Amygdala (tissue), 56 donors: ENCODE measurements around the gene RSPH3.

Experiments used
- DNase-seq, 56 donors: peaks; one replicate each; lab custom pipeline; 2025; lab: John Stamatoyannopoulos, UW

Gene RSPH3

DNA sequence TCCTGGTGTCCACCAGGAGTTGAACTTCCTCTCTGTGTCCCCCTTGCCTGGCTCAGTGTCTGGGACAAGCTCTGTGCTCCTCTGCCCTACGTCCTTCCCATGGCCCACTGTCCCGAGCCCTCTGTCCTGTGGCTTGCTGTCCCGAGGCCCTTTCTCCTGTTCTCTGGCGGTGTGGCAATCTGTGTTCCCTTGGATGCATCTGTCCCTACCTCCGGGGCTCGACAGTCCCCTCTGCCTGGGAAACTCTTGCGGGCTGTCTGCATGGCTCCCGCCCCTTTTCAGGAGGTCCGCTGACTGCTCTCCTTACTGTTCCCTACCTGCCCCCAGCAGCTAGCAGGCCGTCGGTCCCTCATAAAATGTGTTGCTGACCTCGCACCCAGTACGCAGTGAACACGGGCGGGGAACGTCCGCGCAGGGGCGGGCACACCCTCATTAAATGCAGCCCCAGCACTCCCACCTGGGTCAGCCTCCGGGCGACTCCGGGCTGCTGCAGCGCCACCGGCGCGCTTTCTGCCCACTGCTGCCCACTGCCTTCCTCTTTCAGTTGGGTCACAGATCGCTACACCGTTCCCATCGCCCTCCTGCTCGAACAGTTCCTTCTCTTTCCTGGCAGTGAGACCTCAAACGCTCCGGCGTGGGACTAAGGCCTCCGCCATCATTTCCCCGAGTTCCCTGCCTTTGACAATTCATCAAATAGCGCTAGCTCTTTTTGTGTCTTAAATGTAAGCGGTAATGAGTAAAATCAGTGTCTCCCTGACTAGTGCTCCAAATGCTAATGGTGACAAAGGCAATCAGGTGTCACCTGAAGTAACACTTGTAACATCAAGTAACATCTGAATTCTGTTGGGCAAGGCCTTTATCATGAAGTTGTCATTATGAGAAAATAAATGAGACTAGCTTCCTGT lies 60.5 kb downstream of the RSPH3 start:
- DNase-seq, result no peak

DNA sequence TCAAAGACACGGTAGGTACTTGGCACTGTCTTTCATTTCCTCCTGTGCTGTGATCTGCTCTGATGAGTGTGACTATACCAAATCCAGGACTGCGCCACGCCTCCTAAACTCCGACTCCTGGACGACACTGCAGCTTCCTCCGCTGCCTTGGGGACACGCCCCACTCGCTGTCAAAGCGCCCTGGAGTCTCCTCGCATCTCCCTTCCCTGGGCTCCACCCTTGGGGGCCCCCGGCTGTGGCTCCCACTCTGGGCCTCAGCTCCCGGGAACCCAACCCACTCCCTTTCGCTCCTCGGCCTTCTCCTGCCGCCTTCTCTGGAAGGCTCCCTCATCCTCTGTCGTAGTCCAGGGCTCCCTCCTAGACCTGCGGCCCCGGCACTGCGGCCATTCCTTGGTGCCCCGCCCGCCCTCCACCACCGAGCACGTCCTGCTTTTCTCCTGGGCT lies 61.2 kb downstream of the RSPH3 start:
- DNase-seq, result no peak

DNA sequence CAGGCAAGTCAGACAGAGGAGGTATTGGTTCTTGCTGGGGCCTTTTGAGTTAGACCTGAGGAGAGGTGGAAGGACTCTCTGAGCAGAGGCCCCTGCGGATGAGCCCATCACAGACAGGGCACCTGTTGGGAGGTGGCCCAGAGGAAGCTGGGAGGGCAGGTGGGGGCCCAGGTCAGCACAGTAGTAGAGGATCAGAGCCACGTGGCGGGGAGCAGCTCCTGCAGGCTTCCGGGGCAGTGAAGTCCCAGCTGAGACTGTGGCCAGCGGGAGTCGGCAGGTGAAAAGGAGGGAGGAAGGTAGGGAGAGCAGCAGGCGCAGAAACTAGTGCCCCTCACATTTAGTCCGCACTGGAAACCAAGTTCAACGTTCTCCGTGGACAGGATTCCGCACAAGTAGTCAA lies 61.8 kb downstream of the RSPH3 start:
- DNase-seq, result no peak

DNA sequence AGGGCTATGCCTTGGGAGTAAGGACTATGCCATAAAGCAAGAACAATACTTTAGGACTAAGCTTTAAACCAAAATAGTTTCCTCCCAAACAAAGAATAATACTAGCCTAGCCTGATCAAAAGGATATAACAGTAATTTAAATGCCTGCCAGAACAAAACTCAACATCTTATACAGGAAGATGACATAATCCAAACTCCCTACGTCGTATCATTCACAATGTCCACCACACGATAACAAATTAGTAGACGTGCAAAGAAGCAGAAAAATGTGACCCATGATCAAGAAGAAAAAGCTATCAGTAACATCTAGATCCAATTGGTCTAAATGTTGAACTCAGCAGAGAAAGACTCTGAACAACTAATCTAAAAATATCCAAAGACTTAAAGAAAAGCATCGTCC lies 65.8 kb downstream of the RSPH3 start:
- DNase-seq, result no peak

DNA sequence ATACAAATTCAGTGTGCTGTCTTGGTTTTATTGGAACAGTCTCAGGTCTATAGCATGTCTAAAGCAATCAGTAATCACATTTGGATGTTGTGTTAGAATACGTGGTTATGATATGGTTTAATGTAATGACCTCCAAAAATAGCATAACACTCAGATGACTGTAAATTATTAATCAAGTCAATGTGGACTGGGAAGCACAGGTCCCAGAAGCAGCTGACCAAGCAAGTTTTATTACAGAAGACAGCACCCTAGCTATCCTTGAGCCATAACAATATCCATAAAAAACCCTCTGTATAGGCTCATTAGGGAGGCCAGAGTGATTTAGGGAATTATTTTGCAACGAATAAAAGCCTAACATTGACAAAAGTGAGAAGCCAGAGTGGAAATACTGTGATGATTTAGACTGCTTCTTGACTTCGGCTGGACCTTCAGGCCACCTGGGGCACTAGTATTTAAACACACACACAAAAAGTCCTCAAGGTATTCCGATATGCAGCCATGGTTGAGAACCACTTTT lies 66.9 kb downstream of the RSPH3 start:
- DNase-seq, result no peak

DNA sequence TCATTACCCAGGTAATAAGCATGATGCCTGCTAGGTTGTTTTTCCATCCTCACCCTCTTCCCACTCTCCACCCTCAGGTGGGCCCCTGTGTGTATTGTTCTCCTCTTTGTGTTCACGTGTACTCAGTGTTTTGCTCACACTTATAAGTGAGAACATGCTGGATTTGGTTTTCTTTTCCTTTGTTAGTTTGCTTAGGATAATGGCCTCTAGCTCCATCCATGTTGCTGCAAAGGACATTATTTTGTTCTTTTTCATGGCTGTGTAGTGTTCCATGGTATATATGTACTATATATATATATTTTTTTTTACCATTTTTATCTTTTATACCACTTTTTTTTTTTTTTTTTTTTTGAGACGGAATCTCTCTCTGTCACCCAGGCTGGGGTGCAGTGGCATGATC lies 71.9 kb downstream of the RSPH3 start:
- no peak for DNase-seq

DNA sequence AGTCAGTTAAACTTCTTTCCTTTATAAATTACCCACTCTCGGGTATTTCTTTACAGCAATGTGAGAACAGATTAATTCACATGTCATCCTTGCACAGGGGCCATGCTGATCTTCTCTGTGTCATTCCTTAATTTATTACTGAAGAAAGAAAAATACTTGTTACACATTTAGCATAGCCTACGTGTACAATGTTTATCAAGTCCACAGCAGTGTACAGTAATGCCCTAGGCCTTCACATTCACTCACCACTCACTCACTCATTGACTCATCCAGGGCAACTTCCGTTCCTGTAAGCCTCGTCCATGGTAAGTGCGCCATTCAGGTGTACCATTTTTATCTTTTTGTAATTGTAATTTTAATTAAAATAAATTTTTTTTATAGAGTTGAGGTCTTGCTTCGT lies 73.6 kb downstream of the RSPH3 start:
- DNase-seq, result no peak

DNA sequence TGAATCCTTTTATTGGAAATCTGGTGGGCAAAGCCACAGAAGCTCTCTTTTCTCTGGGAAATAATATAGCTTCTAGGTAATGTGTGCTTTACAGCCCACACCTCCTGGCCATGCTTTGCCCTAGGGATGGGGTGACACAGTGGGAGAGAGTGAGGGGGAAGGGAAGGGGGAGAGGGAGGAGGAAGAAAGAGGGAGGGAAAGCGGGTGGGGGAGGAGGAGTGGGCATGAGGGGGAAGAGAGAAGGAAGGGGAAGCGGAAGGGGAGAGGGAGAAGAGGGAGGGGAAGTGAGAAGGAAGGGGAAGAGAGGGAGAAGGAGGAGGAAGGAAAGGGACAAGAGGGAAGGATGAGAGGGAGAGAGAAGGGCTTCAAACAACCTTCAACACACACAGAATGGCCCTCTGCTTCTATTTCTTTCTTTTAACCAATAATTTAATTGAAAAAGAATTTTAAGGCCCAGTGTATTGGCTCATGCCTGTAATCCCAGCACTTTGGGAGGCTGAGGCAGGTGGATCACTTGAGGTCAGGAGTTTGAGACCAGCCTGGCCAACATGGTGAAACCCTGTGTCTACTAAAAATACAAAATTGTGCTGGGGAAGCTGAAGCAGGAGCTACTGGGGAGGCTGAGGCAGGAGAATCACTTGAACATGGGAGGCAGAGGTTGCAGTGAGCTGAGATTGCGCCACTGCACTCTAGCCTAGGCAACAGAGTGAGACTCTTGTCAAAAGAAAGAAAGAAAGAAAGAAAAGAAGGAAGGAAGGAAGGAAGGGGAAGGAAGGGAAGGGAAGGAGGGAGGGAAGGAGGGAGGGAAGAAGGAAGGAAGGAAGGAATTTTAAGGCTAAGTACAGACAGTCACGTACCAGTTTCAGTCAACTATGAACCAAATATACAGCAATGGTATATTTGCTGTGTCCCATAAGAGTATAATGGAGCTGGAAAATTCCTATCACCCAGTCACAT lies 75.2 kb downstream of the RSPH3 start:
- DNase-seq, result no peak

DNA sequence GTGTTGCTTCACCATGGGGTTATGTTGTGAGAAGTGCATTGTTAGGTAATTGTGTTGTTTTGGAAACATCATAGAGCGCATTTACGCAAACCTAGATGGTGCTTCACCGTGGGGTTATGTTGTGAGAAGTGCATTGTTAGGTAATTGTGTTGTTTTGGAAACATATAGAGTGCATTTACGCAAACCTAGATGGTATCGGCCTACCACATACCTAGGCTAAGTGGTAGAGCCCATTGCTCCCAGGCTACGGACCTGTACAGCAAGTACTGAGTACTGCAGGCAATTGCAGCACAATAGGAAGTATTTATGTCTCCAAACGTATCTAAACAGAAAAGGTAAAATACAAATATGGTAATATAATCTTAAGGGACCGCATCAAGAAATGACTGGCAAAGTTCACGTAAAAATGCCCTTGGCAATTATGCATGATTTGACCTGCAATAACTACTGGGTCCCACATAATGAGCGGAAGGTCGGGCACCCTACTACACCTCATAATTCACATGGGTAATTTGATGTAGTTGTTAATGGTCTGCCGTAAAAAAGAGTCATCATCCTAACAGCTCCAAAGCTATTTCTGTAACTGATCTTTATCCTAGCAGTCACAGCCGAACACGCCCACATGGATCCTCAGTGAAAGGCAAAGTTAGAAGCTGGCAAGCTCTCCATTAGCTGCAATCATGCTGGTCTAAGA lies 76.0 kb downstream of the RSPH3 start:
- DNase-seq, result peak in 3 of 56 donors; percentile 13 to 22 (median 17)
